Hepatocyte (in vitro differentiated cells): ENCODE data around the gene STOML3. TPM values are rescaled to one million over a fixed set of nuclear protein-coding genes. Genes with fewer than 3 reads are reported as not detected.

Experiments
- DNase-seq: peaks from one replicate; pipeline ENCODE4 v3.0.0-alpha.2; 2016; ENCODE audit warnings: low spot score
- H2AFZ ChIP-seq: fragments of 200-600 bp; sonication (generic); 2 replicates; pipeline ENCODE4 v1.6.0; 2016; ENCODE audit warnings: antibody characterized with exemption, mild to moderate bottlenecking
- H3K27ac ChIP-seq: fragments of 200-600 bp; sonication (generic); 2 replicates; pipeline ENCODE4 v1.5.1; 2016; ENCODE audit warnings: mild to moderate bottlenecking
- H3K27me3 ChIP-seq: fragments of 200-600 bp; sonication (generic); 2 replicates; pipeline ENCODE4 v1.6.1; 2016
- H3K36me3 ChIP-seq: fragments of 200-600 bp; sonication (generic); replicated peaks from 2 replicates; pipeline ENCODE4 v1.5.1; 2016; ENCODE audit warnings: low read depth; ENCODE audit not compliant: insufficient read depth
- H3K4me1 ChIP-seq: fragments of 200-600 bp; sonication (generic); 2 replicates; pipeline ENCODE4 v1.5.1; 2016; ENCODE audit warnings: mild to moderate bottlenecking, moderate library complexity; ENCODE audit not compliant: insufficient read depth
- H3K4me2 ChIP-seq: fragments of 200-600 bp; sonication (generic); 2 replicates; pipeline ENCODE4 v1.6.0; 2016
- H3K4me3 ChIP-seq: fragments of 200-600 bp; sonication (generic); 2 replicates; pipeline ENCODE4 v1.5.1; 2016; ENCODE audit warnings: mild to moderate bottlenecking
- H3K79me2 ChIP-seq: fragments of 200-600 bp; sonication (generic); 2 replicates; pipeline ENCODE4 v1.6.0; 2017; ENCODE audit warnings: mild to moderate bottlenecking
- H3K9me2 ChIP-seq: fragments of 200-600 bp; sonication (generic); replicated peaks from 2 replicates; pipeline ENCODE4 v1.6.0; 2017; ENCODE audit warnings: mild to moderate bottlenecking; ENCODE audit not compliant: insufficient read depth
- H3K9me3 ChIP-seq: fragments of 200-600 bp; sonication (generic); 2 replicates; pipeline ENCODE4 v1.5.1; 2016; ENCODE audit warnings: low read depth, mild to moderate bottlenecking
- H4K20me1 ChIP-seq: fragments of 200-600 bp; sonication (generic); 2 replicates; pipeline ENCODE4 v1.6.0; 2016; ENCODE audit warnings: mild to moderate bottlenecking; ENCODE audit not compliant: insufficient read depth, poor library complexity, severe bottlenecking
- CTCF ChIP-seq: fragments of 200-600 bp; sonication (generic); IDR thresholded peaks from 2 replicates; pipeline ENCODE4 v1.5.1; 2016; ENCODE audit warnings: antibody characterized with exemption, mild to moderate bottlenecking; ENCODE audit not compliant: poor library complexity
- EZH2 ChIP-seq: fragments of 200-600 bp; sonication (generic); IDR thresholded peaks from 2 replicates; pipeline ENCODE4 v1.6.1; 2016; ENCODE audit warnings: antibody characterized with exemption, mild to moderate bottlenecking, borderline replicate concordance
- EZH2phosphoT487 ChIP-seq: fragments of 200-600 bp; sonication (generic); IDR thresholded peaks from one replicate; pipeline ENCODE4 v1.6.1; 2018; ENCODE audit warnings: antibody characterized with exemption, mild to moderate bottlenecking, low read depth, moderate library complexity; ENCODE audit not compliant: unreplicated experiment, severe bottlenecking
- WGBS: methylation state at CpG from one replicate; pipeline ENCODE4 v1.1.6; 2016; ENCODE audit warnings: low lambda C conversion rate; ENCODE audit errors: missing lambda C conversion rate; 5-methylcytosine and 5-hydroxymethylcytosine counted together
- polyA plus RNA-seq: library from polyadenylated mRNA; unstranded; fragments of >200 nt; fragmentation: Nextera tagmentation; extraction: Ambion mirVana; gene quantifications from 2 replicates; pipeline ENCODE4 v1.2.1, GENCODE V29; 2016
- total RNA-seq: library from RNA; depleted of rRNA; stranded (reverse); fragments of >200 nt; gene quantifications from 2 replicates; pipeline ENCODE4 v1.2.3, GENCODE V29; 2014

The STOML3 gene
- total and polyA plus RNA-seq, 2 experiments from 2014 or later = not detected

- H3K4me2 ChIP-seq = no peak overlapping the region
- H3K4me3 ChIP-seq = no peak overlapping the region
- H3K9me2 ChIP-seq = no peaks in the 10 kb centered on the region
- no peak for TF ChIP-seq CTCF
- no peak for TF ChIP-seq EZH2
- TF ChIP-seq EZH2phosphoT487 = no peak
- H3K9me3 ChIP-seq = no peaks in the 10 kb centered on the region
- H2AFZ ChIP-seq = no peak overlapping the region
- no peak overlapping the region for H3K27ac ChIP-seq
- H3K4me1 ChIP-seq = no peaks in the 10 kb centered on the region
- DNase-seq = no peak
- no peaks in the 10 kb centered on the region for H3K79me2 ChIP-seq
- WGBS = 66% methylated on average over 2 of the region's 2 CpGs
- no peaks in the 10 kb centered on the region for H3K27me3 ChIP-seq
- H4K20me1 ChIP-seq = no peaks in the 10 kb centered on the region
- H3K36me3 ChIP-seq = no peaks in the 10 kb centered on the region
These were observed 36.3 kb downstream of the STOML3 start for GRCh38 chr13:38954291-38954690.

GRCh38 chr13:38952827-38953226 is 37.8 kb downstream of the STOML3 start:
- 94% methylated on average over 1 of the region's 1 CpG for WGBS
- DNase-seq = no peak
- H3K9me2 ChIP-seq = no peaks in the 10 kb centered on the region
- no peaks in the 10 kb centered on the region for H3K27me3 ChIP-seq
- no peaks in the 10 kb centered on the region for H3K4me1 ChIP-seq
- no peak overlapping the region for H3K4me3 ChIP-seq
- no peaks in the 10 kb centered on the region for H3K79me2 ChIP-seq
- H4K20me1 ChIP-seq = no peaks in the 10 kb centered on the region
- no peaks in the 10 kb centered on the region for H3K9me3 ChIP-seq
- no peak overlapping the region for H3K4me2 ChIP-seq
- H2AFZ ChIP-seq = no peak overlapping the region
- no peak overlapping the region for H3K27ac ChIP-seq
- no peak for TF ChIP-seq EZH2phosphoT487
- no peak for TF ChIP-seq CTCF
- no peak for TF ChIP-seq EZH2
- H3K36me3 ChIP-seq = no peaks in the 10 kb centered on the region

- DNase-seq = no peak
- Histone ChIP-seq H3K27ac (no peak overlapping the region), H3K9me3 (no peaks in the 10 kb centered on the region), H4K20me1 (no peaks in the 10 kb centered on the region), H3K9me2 (no peaks in the 10 kb centered on the region), H3K4me1 (no peaks in the 10 kb centered on the region), H3K36me3 (no peaks in the 10 kb centered on the region), H3K27me3 (no peaks in the 10 kb centered on the region), H3K4me3 (no peak overlapping the region), H2AFZ (no peak overlapping the region), H3K4me2 (no peak overlapping the region), H3K79me2 (no peaks in the 10 kb centered on the region)
- no peak for TF ChIP-seq EZH2phosphoT487
- WGBS = 73% methylated on average over 9 of the region's 9 CpGs
These were observed 38.9 kb downstream of the STOML3 start for GRCh38 chr13:38951525-38952313.

GRCh38 chr13:38950987-38951386 is 39.6 kb downstream of the STOML3 start:
- H3K27ac ChIP-seq = no peak overlapping the region
- H3K27me3 ChIP-seq = no peaks in the 10 kb centered on the region
- H4K20me1 ChIP-seq = no peaks in the 10 kb centered on the region
- 63% methylated on average over 2 of the region's 3 CpGs for WGBS
- H3K9me2 ChIP-seq = no peaks in the 10 kb centered on the region
- no peaks in the 10 kb centered on the region for H3K4me1 ChIP-seq
- H3K9me3 ChIP-seq = no peaks in the 10 kb centered on the region
- H3K36me3 ChIP-seq = no peaks in the 10 kb centered on the region
- no peak for DNase-seq
- TF ChIP-seq CTCF = no peak
- TF ChIP-seq EZH2 = no peak
- no peak for TF ChIP-seq EZH2phosphoT487
- H3K4me3 ChIP-seq = no peak overlapping the region
- no peak overlapping the region for H2AFZ ChIP-seq
- H3K4me2 ChIP-seq = no peak overlapping the region
- H3K79me2 ChIP-seq = no peaks in the 10 kb centered on the region
